C4-2B (cell line): ENCODE measurements around the gene GATA5.

ENCODE experiments used
- H3K27ac ChIP-seq: fragments of 450-650 bp; 2 replicates; pipeline ENCODE4 v1.5.1; 2017
- CTCF ChIP-seq: fragments of 450-650 bp; conservative IDR thresholded peaks from 2 replicates; pipeline ENCODE4 v1.5.1; 2017; ENCODE audit warnings: mild to moderate bottlenecking
- ZFX ChIP-seq: fragments of 450-650 bp; IDR thresholded peaks from 2 replicates; pipeline ENCODE4 v1.6.1; 2017

GATA5 gene

GRCh38 chr20:62418709-62419487 lies 56.9 kb downstream of the GATA5 start:
- TF ChIP-seq ZFX (no peak), CTCF (no peak)
- H3K27ac ChIP-seq, result no peak overlapping the region

- no peak overlapping the region for H3K27ac ChIP-seq
- TF ChIP-seq ZFX (no peak), CTCF (no peak)
These were observed 57.6 kb downstream of the GATA5 start for GRCh38 chr20:62417981-62418708.

- TF ChIP-seq CTCF (no peak), ZFX (no peak)
- no peak overlapping the region for H3K27ac ChIP-seq
These were observed 58.9 kb downstream of the GATA5 start for GRCh38 chr20:62416651-62417637.

- no peak for TF ChIP-seq CTCF
- no peak for TF ChIP-seq ZFX
- H3K27ac ChIP-seq, result no peak overlapping the region
These were observed 60.3 kb downstream of the GATA5 start for GRCh38 chr20:62415354-62416111.

- H3K27ac ChIP-seq, result no peak overlapping the region
- TF ChIP-seq ZFX (no peak), CTCF (no peak)
These were observed 61.8 kb downstream of the GATA5 start for GRCh38 chr20:62413896-62414481.
